HEK293 (cell line): ENCODE results near the gene KRTAP5-4.
A peak's percentile ranks its signal among the peaks of the same experiment; 100 is the strongest.

Source experiments
- CTCF ChIA-PET: fragments of 350-600 bp; formaldehyde crosslinking; extraction: SDS; loops from one replicate; lab custom pipeline; 2021; ENCODE audit warnings: antibody characterized with exemption; lab: Yijun Ruan, JAX
- POLR2A ChIA-PET: fragments of 300-600 bp; formaldehyde crosslinking; extraction: SDS; loops from one replicate; lab custom pipeline; 2020; ENCODE audit warnings: antibody characterized with exemption, inconsistent platforms; lab: Yijun Ruan, JAX
- H3K27ac ChIP-seq: fragments of 200-500 bp; sonication (Bioruptor generic); 2 replicates; pipeline ENCODE4 v1.5.1; 2014; ENCODE audit warnings: low read depth, low read length, control low read depth, inconsistent platforms; ENCODE audit errors: extremely low read depth
- H3K36me3 ChIP-seq, 2 experiments: fragments of 200-500 bp in 1 of 2; sonication (Bioruptor generic) in 1 of 2; 1 replicate in 1 of 2; 2 replicates in 1 of 2; pipeline ENCODE4 v1.5.1; 2014 to 2017; ENCODE audit warnings: inconsistent platforms in 2 of 2, low read length in 2 of 2; ENCODE audit not compliant: control insufficient read depth in 2 of 2, insufficient read depth in 1 of 2
- H3K4me1 ChIP-seq: fragments of 200-500 bp; sonication (Bioruptor generic); 2 replicates; pipeline ENCODE4 v1.5.1; 2014; ENCODE audit warnings: mild to moderate bottlenecking, low read length, inconsistent platforms; ENCODE audit not compliant: control insufficient read depth, insufficient read depth
- H3K4me3 ChIP-seq: 2 replicates; pipeline ENCODE4 v1.5.1; 2011; ENCODE audit warnings: low read depth, mild to moderate bottlenecking, control low read depth, low read length, moderate library complexity
- H3K9me3 ChIP-seq: fragments of 200-500 bp; sonication (Bioruptor generic); 2 replicates; pipeline ENCODE4 v1.5.1; 2014; ENCODE audit warnings: low read depth, low read length, inconsistent platforms; ENCODE audit not compliant: control insufficient read depth, insufficient read depth
- BCL11B ChIP-seq: fragments of 450-650 bp; formaldehyde crosslinking; IDR thresholded peaks from 2 replicates; pipeline ENCODE4 v1.5.1; 2016; ENCODE audit warnings: low read depth, missing biosample characterization, missing genetic modification characterization
- EGR2 ChIP-seq: fragments of 450-650 bp; formaldehyde crosslinking; IDR thresholded peaks from 2 replicates; pipeline ENCODE4 v1.5.1; 2016; ENCODE audit warnings: low read depth, missing biosample characterization, missing genetic modification characterization
- HOXA7 ChIP-seq: sonication (generic); formaldehyde crosslinking; IDR thresholded peaks from 2 replicates; pipeline ENCODE4 v1.8.1; 2022; ENCODE audit warnings: missing genetic modification reagents, borderline replicate concordance
- PATZ1 ChIP-seq: fragments of 450-650 bp; formaldehyde crosslinking; IDR thresholded peaks from 2 replicates; pipeline ENCODE4 v1.5.1; 2016; ENCODE audit warnings: missing biosample characterization, missing genetic modification characterization
- PRDM6 ChIP-seq: fragments of 450-650 bp; formaldehyde crosslinking; IDR thresholded peaks from 2 replicates; pipeline ENCODE4 v1.5.1; 2017; ENCODE audit warnings: missing biosample characterization, missing genetic modification characterization
- SETDB1 ChIP-seq: IDR thresholded peaks from one replicate; pipeline ENCODE4 v1.6.1; 2017; ENCODE audit warnings: mild to moderate bottlenecking, low read length, moderate library complexity, mixed read lengths; ENCODE audit not compliant: insufficient read length
- SP2 ChIP-seq: fragments of 450-650 bp; formaldehyde crosslinking; IDR thresholded peaks from 2 replicates; pipeline ENCODE4 v1.5.1; 2016; ENCODE audit warnings: missing biosample characterization, missing genetic modification characterization
- ZBTB1 ChIP-seq: fragments of 450-650 bp; formaldehyde crosslinking; IDR thresholded peaks from 2 replicates; pipeline ENCODE4 v1.5.1; 2016; ENCODE audit warnings: missing biosample characterization, missing genetic modification characterization
- ZBTB26 ChIP-seq: fragments of 450-650 bp; formaldehyde crosslinking; optimal IDR thresholded peaks from 2 replicates; pipeline ENCODE3; 2016; ENCODE audit warnings: missing biosample characterization, mild to moderate bottlenecking, missing genetic modification characterization
- ZBTB7A ChIP-seq: fragments of 450-650 bp; formaldehyde crosslinking; IDR thresholded peaks from 2 replicates; pipeline ENCODE4 v1.5.1; 2016; ENCODE audit warnings: low read depth, missing biosample characterization, missing genetic modification characterization
- ZNF112 ChIP-seq: fragments of 450-650 bp; formaldehyde crosslinking; IDR thresholded peaks from 2 replicates; pipeline ENCODE4 v1.5.0; 2017; ENCODE audit warnings: missing biosample characterization, missing genetic modification characterization
- ZNF121 ChIP-seq: fragments of 450-650 bp; formaldehyde crosslinking; IDR thresholded peaks from 2 replicates; pipeline ENCODE4 v1.5.1; 2016; ENCODE audit warnings: missing biosample characterization, missing genetic modification characterization
- ZNF169 ChIP-seq: fragments of 450-650 bp; formaldehyde crosslinking; IDR thresholded peaks from 2 replicates; pipeline ENCODE4 v1.5.1; 2016; ENCODE audit warnings: missing biosample characterization, missing genetic modification characterization
- ZNF18 ChIP-seq: fragments of 450-650 bp; formaldehyde crosslinking; IDR thresholded peaks from 2 replicates; pipeline ENCODE4 v1.5.1; 2016; ENCODE audit warnings: missing biosample characterization, missing genetic modification characterization
- ZNF280C ChIP-seq: fragments of 450-650 bp; formaldehyde crosslinking; IDR thresholded peaks from 2 replicates; pipeline ENCODE4 v1.5.1; 2016; ENCODE audit warnings: missing biosample characterization, missing genetic modification characterization
- ZNF391 ChIP-seq: fragments of 450-650 bp; formaldehyde crosslinking; IDR thresholded peaks from 2 replicates; pipeline ENCODE4 v1.5.1; 2016; ENCODE audit warnings: low read depth, missing biosample characterization, missing genetic modification characterization, borderline replicate concordance
- ZNF473 ChIP-seq: fragments of 450-650 bp; formaldehyde crosslinking; IDR thresholded peaks from 2 replicates; pipeline ENCODE4 v1.5.1; 2017; ENCODE audit warnings: missing biosample characterization, missing genetic modification characterization
- ZNF488 ChIP-seq: fragments of 450-650 bp; formaldehyde crosslinking; IDR thresholded peaks from 2 replicates; pipeline ENCODE4 v1.5.1; 2016; ENCODE audit warnings: missing biosample characterization, missing genetic modification characterization
- ZNF555 ChIP-seq: fragments of 450-650 bp; formaldehyde crosslinking; conservative IDR thresholded peaks from 2 replicates; pipeline ENCODE4 v1.5.1; 2017; ENCODE audit warnings: missing biosample characterization, mild to moderate bottlenecking, missing genetic modification characterization, inconsistent platforms
- ZNF571 ChIP-seq: fragments of 450-650 bp; formaldehyde crosslinking; IDR thresholded peaks from 2 replicates; pipeline ENCODE4 v1.5.0; 2017; ENCODE audit warnings: missing biosample characterization, missing genetic modification characterization
- ZNF600 ChIP-seq: fragments of 450-650 bp; formaldehyde crosslinking; IDR thresholded peaks from 2 replicates; pipeline ENCODE4 v1.5.1; 2016; ENCODE audit warnings: missing biosample characterization, missing genetic modification characterization
- ZNF626 ChIP-seq: fragments of 450-650 bp; sonication (Bioruptor Pico); formaldehyde crosslinking; IDR thresholded peaks from 2 replicates; pipeline ENCODE4 v1.5.1; 2018; ENCODE audit warnings: missing biosample characterization, missing genetic modification characterization, inconsistent platforms
- ZNF658 ChIP-seq: fragments of 450-650 bp; formaldehyde crosslinking; IDR thresholded peaks from 2 replicates; pipeline ENCODE4; 2016; ENCODE audit warnings: missing biosample characterization, missing genetic modification characterization
- ZSCAN30 ChIP-seq: fragments of 450-650 bp; IDR thresholded peaks from 2 replicates; pipeline ENCODE4 v1.5.1; 2018; ENCODE audit warnings: missing biosample characterization, mild to moderate bottlenecking, missing genetic modification characterization, moderate library complexity
- ZSCAN4 ChIP-seq: fragments of 450-650 bp; formaldehyde crosslinking; IDR thresholded peaks from 2 replicates; pipeline ENCODE4 v1.5.1; 2017; ENCODE audit warnings: missing biosample characterization, missing genetic modification characterization

Gene KRTAP5-4

GRCh38 chr11:1573903-1574237 is 48.1 kb downstream of the KRTAP5-4 start (continued):
- TF ChIP-seq PRDM6 (tag by site-specific recombination), result no peak
- no peak for TF ChIP-seq ZNF488 (tag by site-specific recombination)
- TF ChIP-seq ZNF121 (tag by site-specific recombination), result no peak
- no peak for TF ChIP-seq ZNF112 (tag by site-specific recombination)
- TF ChIP-seq ZNF555 (tag by site-specific recombination), result no peak
- TF ChIP-seq ZNF626 (tag by site-specific recombination), result no peak
- TF ChIP-seq ZNF473 (tag by site-specific recombination), result no peak
- TF ChIP-seq ZBTB1 (tag by site-specific recombination), result no peak
- no peak for TF ChIP-seq ZNF571
- TF ChIP-seq BCL11B, result no peak
- TF ChIP-seq ZNF600 (tag by site-specific recombination), result no peak
- TF ChIP-seq PATZ1 (tag by site-specific recombination), result peak; percentile 56
- TF ChIP-seq ZSCAN4, result no peak
- no peak for TF ChIP-seq EGR2 (tag by site-specific recombination)
- TF ChIP-seq ZNF658 (tag by site-specific recombination), result no peak
- no peak for TF ChIP-seq SETDB1

- H3K27ac ChIP-seq, result no peak overlapping the region
- ChIA-PET POLR2A (interaction anchor here (1.3 to 2.7 kb wide), 3 partner anchors 9 to 32 kb away, joined by 3 to 24 read pairs (median 5); no protein-coding TSS in a partner anchor), CTCF (interaction anchor here (1.2 to 3.4 kb wide), 9 partner anchors 9 to 59 kb away, joined by 3 to 138 read pairs (median 10); no protein-coding TSS in a partner anchor)
- H3K9me3 ChIP-seq, result no peaks in the 10 kb centered on the region
- peaks cover 0 to 6% of the 10 kb centered on the region in 2 experiments; a peak in 1 of 3 replicates for H3K36me3 ChIP-seq
- no peaks in the 10 kb centered on the region; the same call in 1 of the 2 replicates for H3K4me1 ChIP-seq
- peak overlapping the region; percentile 75 for H3K4me3 ChIP-seq
- TF ChIP-seq HOXA7 (CRISPR knock-in tag), result no peak
- no peak for TF ChIP-seq ZBTB26
- TF ChIP-seq ZNF391 (tag by site-specific recombination), result no peak
- TF ChIP-seq ZNF18 (tag by site-specific recombination), result no peak
- no peak for TF ChIP-seq ZSCAN30
- no peak for TF ChIP-seq ZBTB7A (tag by site-specific recombination)
- peak; percentile 47 for TF ChIP-seq SP2
- no peak for TF ChIP-seq ZNF280C
- no peak for TF ChIP-seq ZNF169
- TF ChIP-seq ZNF571, result no peak
Observed at GRCh38 chr11:1573077-1573902, 48.6 kb downstream of the KRTAP5-4 start.
